NB4 (cell line): ENCODE data around the gene IL17C.

Experiments used
- CTCF ChIP-seq: IDR thresholded peaks from one replicate; pipeline ENCODE4 v1.5.1; 2012; ENCODE audit warnings: low read depth, low read length
- MAX ChIP-seq: IDR thresholded peaks from 2 replicates; pipeline ENCODE4 v1.6.1; 2011; ENCODE audit warnings: low read depth, low read length
- MYC ChIP-seq: IDR thresholded peaks from 2 replicates; pipeline ENCODE4 v1.6.1; 2011; ENCODE audit warnings: low read depth, low read length
- POLR2A ChIP-seq: IDR thresholded peaks from 2 replicates; pipeline ENCODE4 v1.6.1; 2011; ENCODE audit warnings: mild to moderate bottlenecking; ENCODE audit not compliant: insufficient read length; ENCODE audit errors: extremely low read depth

GRCh38 chr16:88622125-88622524 lies 16.2 kb upstream of the IL17C start:
- TF ChIP-seq POLR2A (no peak), CTCF (no peak), MAX (no peak), MYC (no peak)
